ENCODE data around the gene STK25. TPM values are rescaled to one million over a fixed set of nuclear protein-coding genes. Genes with fewer than 3 reads are reported as not detected.

The STK25 gene
- total and polyA plus RNA-seq, 2 of the 8 experiments (the other 6 are each of a cell fraction or from before 2014, with no cell fraction given) = 159 to 546 TPM

- no peak for FAIRE-seq
- Histone ChIP-seq H4K91ac (replicated peaks; ENCODE audit: insufficient read length, low read length) (peak overlapping the region; percentile 95), H3K27me3 (replicated peaks in 1 of 4; ENCODE audit: control insufficient read depth in 3 of 4, extremely low read depth in 1 of 4, insufficient read depth in 3 of 4, low read length in 3 of 4) (peaks cover 0 to 9% (median 5%) of the 10 kb centered on the region in 4 experiments; a peak in 4 of 7 replicates), H2BK12ac (ENCODE audit: low read depth, low read length) (peak overlapping the region; percentile 65; the same call in 1 of the 2 replicates), H3K14ac (ENCODE audit: insufficient read length) (peak overlapping the region; percentile 37), H2AFZ (ENCODE audit: low read length) (peak overlapping the region; percentile 51; the same call in 1 of the 2 replicates), H2BK20ac (ENCODE audit: low read length) (no peak overlapping the region), H3K36me3 (ENCODE audit: control insufficient read depth in 2 of 4, insufficient read depth in 4 of 4, low read length in 3 of 4) (no peaks in the 10 kb centered on the region), H2BK120ac (replicated peaks; ENCODE audit: low read depth, low read length) (no peak overlapping the region), H3K23ac (ENCODE audit: insufficient read length) (no peak overlapping the region), H3K4me2 (ENCODE audit: insufficient read depth in 1 of 2, low read depth in 2 of 2, low read length in 2 of 2) (peak overlapping the region; percentile 75 to 81), H3K79me1 (ENCODE audit: low read depth, low read length) (peaks cover 14% of the 10 kb centered on the region), H4K8ac (ENCODE audit: extremely low read depth, insufficient read depth, low read length) (peak overlapping the region; percentile 94), H3K4me1 (replicated peaks in 1 of 4; ENCODE audit: control insufficient read depth in 3 of 4, insufficient read depth in 4 of 4, low read length in 3 of 4) (peaks cover 2 to 15% (median 11%) of the 10 kb centered on the region in 4 experiments), H3K18ac (ENCODE audit: extremely low read depth, low read length) (peak overlapping the region; percentile 87; the same call in 1 of the 2 replicates), H4K5ac (ENCODE audit: insufficient read length, low read depth, low read length) (peak overlapping the region; percentile 39), H3K9ac (replicated peaks in 1 of 4; ENCODE audit: extremely low read depth in 1 of 4, low read depth in 3 of 4, low read length in 3 of 4) (peak overlapping the region in 3 of 4 experiments; percentile 25 to 54 (median 31); a peak in 2 of 7 replicates), H4K20me1 (replicated peaks in 1 of 2; ENCODE audit: control insufficient read depth in 1 of 2, insufficient read depth in 2 of 2, low read length in 2 of 2) (peaks cover 7 to 21% of the 10 kb centered on the region in 2 experiments), H2AK5ac (ENCODE audit: low read depth, low read length) (no peak overlapping the region), H2BK15ac (ENCODE audit: low read length) (no peak overlapping the region; the same call in 1 of the 2 replicates), H3K27ac (ENCODE audit: low read depth, low read length) (no peak overlapping the region), H3K9me3 (ENCODE audit: insufficient read depth in 2 of 2, low read depth in 1 of 2, low read length in 1 of 2) (no peaks in the 10 kb centered on the region), H3K23me2 (ENCODE audit: low read depth, low read length) (peaks cover 17% of the 10 kb centered on the region), H2BK5ac (ENCODE audit: low read depth, low read length) (peak overlapping the region; percentile 30; the same call in 1 of the 2 replicates), H3K79me2 (ENCODE audit: control insufficient read depth in 1 of 2, insufficient read depth in 2 of 2, low read length in 2 of 2) (peaks cover 12 to 36% of the 10 kb centered on the region in 2 experiments), H3K4ac (replicated peaks; ENCODE audit: insufficient read length, low read depth, low read length) (peak overlapping the region; percentile 74), H3K56ac (replicated peaks; ENCODE audit: insufficient read length, low read depth, low read length) (no peak overlapping the region), H3K4me3 (ENCODE audit: extremely low read depth in 1 of 4, insufficient read depth in 2 of 4, low read depth in 3 of 4, low read length in 4 of 4) (peak overlapping the region; percentile 39 to 91 (median 55))
- POLR2A ChIA-PET (ENCODE audit: partially characterized antibody) = interaction anchor here (1.0 to 10.2 kb wide), 2 partner anchors 9 to 16 kb away, joined by 3 to 104 read pairs; no protein-coding TSS in a partner anchor
- 35% methylated on average over 24 of the region's 24 CpGs; no CpG with 5 or more reads in 1 of the 2 experiments for WGBS, 2 experiments (ENCODE audit: extremely low coverage in 1 of 2, insufficient coverage in 1 of 2, insufficient read length in 1 of 2, insufficient replicate concordance in 2 of 2, low coverage in 1 of 2, low lambda C conversion rate in 2 of 2, missing lambda C conversion rate in 1 of 2)
- CTCF ChIA-PET (ENCODE audit: partially characterized antibody) = interaction anchor here (0.5 to 1.2 kb wide), 4 partner anchors 23 to 101 kb away, joined by 3 to 4 read pairs (median 3); no protein-coding TSS in a partner anchor
- DNase-seq (ENCODE audit: low read depth in 1 of 2, low spot score in 2 of 2) = peak in 1 of 2 experiments; percentile 75
- TF ChIP-seq RNF2 (IDR thresholded peaks at IDR 0.05; ENCODE audit: borderline replicate concordance, low read depth, low read length, missing control alignments, poor library complexity, severe bottlenecking) (peak; percentile 25), PHF8 (conservative IDR thresholded peaks at IDR 0.05; ENCODE audit: low read depth, low read length) (0 out of 2 replicates have a peak, but pooled peaks have one; percentile 9), HDAC2 (IDR thresholded peaks at IDR 0.05; ENCODE audit: borderline replicate concordance in 1 of 2, low read depth in 2 of 2, low read length in 2 of 2) (no peak), CEBPB (IDR thresholded peaks at IDR 0.05; ENCODE audit: low read depth, low read length) (no peak), SUZ12 (IDR thresholded peaks at IDR 0.05; ENCODE audit: low read length) (peak; percentile 29; the same call in 1 of the 2 replicates), RFX5 (IDR thresholded peaks at IDR 0.05; ENCODE audit: borderline replicate concordance, low read depth, low read length) (no peak), FOSL1 (IDR thresholded peaks at IDR 0.05; ENCODE audit: insufficient read depth, low read depth, low read length) (0 out of 2 replicates have a peak, but pooled peaks have one; percentile 29), POLR2A (IDR thresholded peaks at IDR 0.05; ENCODE audit: control extremely low read depth in 1 of 2, low read depth in 2 of 2, low read length in 2 of 2) (no peak), CHD2 (IDR thresholded peaks at IDR 0.05; ENCODE audit: low read length) (no peak)
- TF ChIP-seq, protein P1, sequence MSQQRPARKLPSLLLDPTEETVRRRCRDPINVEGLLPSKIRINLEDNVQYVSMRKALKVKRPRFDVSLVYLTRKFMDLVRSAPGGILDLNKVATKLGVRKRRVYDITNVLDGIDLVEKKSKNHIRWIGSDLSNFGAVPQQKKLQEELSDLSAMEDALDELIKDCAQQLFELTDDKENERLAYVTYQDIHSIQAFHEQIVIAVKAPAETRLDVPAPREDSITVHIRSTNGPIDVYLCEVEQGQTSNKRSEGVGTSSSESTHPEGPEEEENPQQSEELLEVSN (IDR thresholded peaks at IDR 0.05) = no peak
These were observed 886 bp upstream of the STK25 start for GRCh38 chr2:241509155-241509784.
